MCF 10A (cell line): ENCODE results near the gene BNIP3. TPM values are rescaled to one million over a fixed set of nuclear protein-coding genes. Genes with fewer than 3 reads are reported as not detected.

Experiments
- BruUV-seq: library from RNA; stranded (reverse); fragments of 400-500 nt; replicated peaks from 2 replicates; lab custom pipeline; 2021; lab: Mats Ljungman, UMichigan
- CTCF ChIA-PET: fragments of 300-600 bp; sonication (Branson Sonifier 250); formaldehyde crosslinking; extraction: SDS; loops from one replicate; lab custom pipeline; 2021; ENCODE audit warnings: antibody characterized with exemption, inconsistent platforms; lab: Yijun Ruan, JAX
- POLR2A ChIA-PET: fragments of 300-600, 350-650 bp; sonication (Branson Sonifier 250); formaldehyde crosslinking; extraction: SDS; loops from one replicate; lab custom pipeline; 2020; ENCODE audit warnings: antibody characterized with exemption, inconsistent platforms; lab: Yijun Ruan, JAX
- DNase-seq: peaks from one replicate; pipeline ENCODE4 v3.0.0-alpha.2; 2018; ENCODE audit not compliant: unreplicated experiment
- H3K27ac Mint-ChIP-seq: one replicate; pipeline ENCODE4 v1.8.0; 2022; ENCODE audit warnings: mild to moderate bottlenecking, low read depth, mixed read lengths; ENCODE audit not compliant: unreplicated experiment
- H3K27me3 Mint-ChIP-seq: one replicate; pipeline ENCODE4 v1.8.0; 2022; ENCODE audit warnings: mixed read lengths; ENCODE audit not compliant: insufficient read depth, unreplicated experiment
- H3K36me3 Mint-ChIP-seq: one replicate; pipeline ENCODE4 v1.8.0; 2022; ENCODE audit warnings: mild to moderate bottlenecking, moderate library complexity, mixed read lengths; ENCODE audit not compliant: insufficient read depth, unreplicated experiment
- H3K4me1 Mint-ChIP-seq: one replicate; pipeline ENCODE4 v1.8.0; 2022; ENCODE audit warnings: mixed read lengths; ENCODE audit not compliant: insufficient read depth, unreplicated experiment
- H3K4me3 Mint-ChIP-seq: one replicate; pipeline ENCODE4 v1.8.0; 2022; ENCODE audit warnings: mild to moderate bottlenecking, moderate library complexity, mixed read lengths; ENCODE audit not compliant: unreplicated experiment
- H3K9me3 Mint-ChIP-seq: one replicate; pipeline ENCODE4 v1.8.0; 2022; ENCODE audit warnings: mixed read lengths; ENCODE audit not compliant: unreplicated experiment
- intact Hi-C: fragments of 100-400 bp; cut with micrococcal nuclease; formaldehyde crosslinking; loops from 2 replicates; pipeline ENCODE4 v1.14.1; 2022
- total RNA-seq: library from RNA; stranded (reverse); gene quantifications from 2 replicates; pipeline ENCODE4 v1.2.3, GENCODE V29; 2022
- TF ChIP-seq, protein P1 (sequence below): fragments of 200-600 bp; IDR thresholded peaks from one replicate; pipeline ENCODE4 v1.8.0; 2022; ENCODE audit warnings: antibody characterized with exemption, mild to moderate bottlenecking; ENCODE audit not compliant: unreplicated experiment

Gene BNIP3
- total RNA-seq, 1 experiment from 2014 or later = 47.0 TPM

DNA sequence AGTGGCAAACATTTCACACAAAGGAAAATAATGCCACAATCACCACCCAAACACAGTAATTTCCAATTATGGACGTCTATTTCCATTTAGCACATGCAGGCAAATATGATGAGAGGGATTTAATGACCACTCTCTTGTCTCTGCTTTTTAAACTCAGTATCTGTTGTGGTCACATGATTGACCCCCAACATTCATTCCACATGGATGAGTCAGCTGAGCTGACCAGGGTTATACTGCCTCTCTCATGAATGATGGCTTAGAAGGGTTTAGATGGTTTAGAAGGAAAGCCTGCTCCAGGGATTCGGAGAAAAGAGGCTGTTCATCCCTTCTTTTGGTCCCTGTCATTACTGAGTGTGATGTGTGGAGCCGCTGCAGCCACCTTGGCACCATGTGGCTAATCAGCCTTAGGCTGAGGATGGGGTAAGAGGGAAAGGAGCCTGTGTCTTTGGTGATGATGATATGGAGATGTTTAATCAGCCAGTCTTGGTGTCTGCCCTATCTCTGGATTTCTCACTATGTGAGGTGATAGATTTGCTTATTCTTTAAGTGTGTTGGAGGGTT, 45.8 kb upstream of the BNIP3 start:
- no TSS peak for BruUV-seq
- no peak overlapping the region for H3K27ac Mint-ChIP-seq
- no peak for DNase-seq

DNA sequence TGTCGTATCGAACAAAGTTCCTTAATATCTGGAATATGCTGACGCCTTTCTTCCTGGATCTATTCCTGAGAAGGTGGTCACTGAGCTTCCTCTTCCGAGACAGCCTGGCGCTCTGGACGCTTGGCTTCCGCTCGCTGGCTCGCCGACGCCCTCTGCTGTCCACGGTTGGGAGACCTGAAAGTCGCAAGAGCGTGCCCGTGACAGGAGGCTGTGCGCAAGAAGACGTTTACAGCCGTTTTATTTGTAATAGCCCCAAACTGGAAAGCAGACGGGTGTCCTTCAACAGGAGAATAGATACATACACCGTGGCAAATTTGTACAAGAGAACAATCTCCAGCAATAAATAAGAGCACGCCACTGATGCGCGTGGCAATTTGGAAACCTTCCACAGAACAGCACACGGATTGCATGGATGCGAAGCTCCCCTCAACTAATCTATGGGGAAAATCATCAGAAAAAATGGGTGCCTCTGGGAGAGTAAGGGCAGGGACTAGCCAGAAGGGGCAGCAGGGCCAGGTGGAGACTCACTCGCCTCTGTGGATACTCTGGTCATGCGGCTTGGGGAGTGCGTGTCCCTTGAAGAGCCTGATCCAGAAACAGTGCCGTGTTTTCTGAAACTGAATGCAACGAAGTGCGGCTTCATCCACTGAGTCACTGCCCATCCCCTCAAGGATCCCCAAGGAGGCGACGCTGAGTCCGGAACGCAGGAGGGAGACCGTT, 41.5 kb upstream of the BNIP3 start:
- TF ChIP-seq, protein P1, sequence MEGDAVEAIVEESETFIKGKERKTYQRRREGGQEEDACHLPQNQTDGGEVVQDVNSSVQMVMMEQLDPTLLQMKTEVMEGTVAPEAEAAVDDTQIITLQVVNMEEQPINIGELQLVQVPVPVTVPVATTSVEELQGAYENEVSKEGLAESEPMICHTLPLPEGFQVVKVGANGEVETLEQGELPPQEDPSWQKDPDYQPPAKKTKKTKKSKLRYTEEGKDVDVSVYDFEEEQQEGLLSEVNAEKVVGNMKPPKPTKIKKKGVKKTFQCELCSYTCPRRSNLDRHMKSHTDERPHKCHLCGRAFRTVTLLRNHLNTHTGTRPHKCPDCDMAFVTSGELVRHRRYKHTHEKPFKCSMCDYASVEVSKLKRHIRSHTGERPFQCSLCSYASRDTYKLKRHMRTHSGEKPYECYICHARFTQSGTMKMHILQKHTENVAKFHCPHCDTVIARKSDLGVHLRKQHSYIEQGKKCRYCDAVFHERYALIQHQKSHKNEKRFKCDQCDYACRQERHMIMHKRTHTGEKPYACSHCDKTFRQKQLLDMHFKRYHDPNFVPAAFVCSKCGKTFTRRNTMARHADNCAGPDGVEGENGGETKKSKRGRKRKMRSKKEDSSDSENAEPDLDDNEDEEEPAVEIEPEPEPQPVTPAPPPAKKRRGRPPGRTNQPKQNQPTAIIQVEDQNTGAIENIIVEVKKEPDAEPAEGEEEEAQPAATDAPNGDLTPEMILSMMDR = peak; percentile 80
- CTCF ChIA-PET = interaction anchor here (0.6 to 2.9 kb wide), 52 partner anchors 9 to 1854 kb away, joined by 3 to 47 read pairs (median 4); partner anchors contain the start of gene BNIP3
- Mint-ChIP-seq H3K27me3 (peaks cover 44% of the 10 kb centered on the region), H3K4me1 (peaks cover 5% of the 10 kb centered on the region), H3K9me3 (no peaks in the 10 kb centered on the region), H3K36me3 (no peaks in the 10 kb centered on the region), H3K4me3 (peak overlapping the region; percentile 24), H3K27ac (no peak overlapping the region)
- DNase-seq = peak; percentile 73
- POLR2A ChIA-PET = interaction anchor here (0.6 to 1.7 kb wide), 11 partner anchors 12 to 146 kb away, joined by 3 to 11 read pairs (median 4); partner anchors contain the start of gene BNIP3
- intact Hi-C loops = loop anchor here (1.0 to 10.0 kb wide), 4 partner anchors 42 to 138 kb away; partner anchors contain the start of gene BNIP3
- BruUV-seq = no TSS peak

More for the DNA sequence above, 45.8 kb upstream of the BNIP3 start:
- CTCF ChIA-PET = no interaction called here
- intact Hi-C loops = loop anchor here (10.0 kb wide), 1 partner anchor 117 kb away; no protein-coding TSS in a partner anchor
- TF ChIP-seq, protein P1 = no peak
- H3K4me1 Mint-ChIP-seq = peaks cover 5% of the 10 kb centered on the region
- H3K9me3 Mint-ChIP-seq = no peaks in the 10 kb centered on the region
- no peak overlapping the region for H3K4me3 Mint-ChIP-seq
- no peaks in the 10 kb centered on the region for H3K36me3 Mint-ChIP-seq
- H3K27me3 Mint-ChIP-seq = peaks cover 79% of the 10 kb centered on the region
- POLR2A ChIA-PET = no interaction called here

GRCh38 chr10:132022241-132022640, 40.5 kb upstream of the BNIP3 start:
- H3K27ac Mint-ChIP-seq = no peak overlapping the region
- ChIA-PET CTCF (interaction anchor here (0.7 to 2.9 kb wide), 31 partner anchors 8 to 1358 kb away, joined by 3 to 47 read pairs (median 5); partner anchors contain the start of gene BNIP3), POLR2A (interaction anchor here (0.8 to 1.7 kb wide), 3 partner anchors 25 to 118 kb away, joined by 4 to 11 read pairs (median 8); no protein-coding TSS in a partner anchor)
- H3K27me3 Mint-ChIP-seq = peaks cover 34% of the 10 kb centered on the region
- no peak for DNase-seq
- TF ChIP-seq, protein P1 = no peak
- intact Hi-C loops = loop anchor here (10.0 kb wide), 1 partner anchor 123 kb away; no protein-coding TSS in a partner anchor
- no peaks in the 10 kb centered on the region for H3K9me3 Mint-ChIP-seq
- H3K36me3 Mint-ChIP-seq = no peaks in the 10 kb centered on the region
- H3K4me3 Mint-ChIP-seq = no peak overlapping the region
- peaks cover 5% of the 10 kb centered on the region for H3K4me1 Mint-ChIP-seq
- no TSS peak for BruUV-seq
